Smooth muscle cell (in vitro differentiated cells): ENCODE measurements around the gene TXNDC2. TPM values are rescaled to one million over a fixed set of nuclear protein-coding genes. Genes with fewer than 3 reads are reported as not detected.
"Not testable (repeated sequence)": the region's sequence is repeated elsewhere in the genome, so short reads cannot be mapped to it uniquely, and the experiment has no call there.

Experiments used
- DNase-seq: peaks from one replicate; lab custom pipeline; 2025; ENCODE audit not compliant: unreplicated experiment; lab: John Stamatoyannopoulos, UW
- H2AFZ ChIP-seq: fragments of 200-600 bp; sonication (generic); 2 replicates; pipeline ENCODE4 v1.6.0; 2016; ENCODE audit warnings: antibody characterized with exemption, low read depth, mild to moderate bottlenecking
- H3F3A ChIP-seq: fragments of 200-600 bp; sonication (generic); 2 replicates; pipeline ENCODE4 v1.6.0; 2017; ENCODE audit warnings: antibody characterized with exemption, low read depth
- H3K27ac ChIP-seq: fragments of 200-600 bp; sonication (generic); 2 replicates; pipeline ENCODE4 v1.5.1; 2016; ENCODE audit warnings: low read depth, mild to moderate bottlenecking
- H3K27me3 ChIP-seq: fragments of 200-600 bp; sonication (generic); 2 replicates; pipeline ENCODE4 v1.6.1; 2016; ENCODE audit warnings: low read depth, mild to moderate bottlenecking
- H3K36me3 ChIP-seq: fragments of 200-600 bp; sonication (generic); 2 replicates; pipeline ENCODE4 v1.5.1; 2016; ENCODE audit warnings: low read depth
- H3K4me1 ChIP-seq: fragments of 200-600 bp; sonication (generic); 2 replicates; pipeline ENCODE4 v1.5.1; 2016; ENCODE audit warnings: low read depth
- H3K4me2 ChIP-seq: fragments of 200-600 bp; sonication (generic); 2 replicates; pipeline ENCODE4 v1.6.0; 2016; ENCODE audit warnings: mild to moderate bottlenecking
- H3K4me3 ChIP-seq: fragments of 200-600 bp; sonication (generic); 2 replicates; pipeline ENCODE4 v1.5.1; 2016; ENCODE audit warnings: mild to moderate bottlenecking
- H3K79me2 ChIP-seq: fragments of 200-600 bp; sonication (generic); 2 replicates; pipeline ENCODE4 v1.6.0; 2016; ENCODE audit warnings: low read depth, mild to moderate bottlenecking
- H3K9ac ChIP-seq: fragments of 200-600 bp; sonication (generic); 2 replicates; pipeline ENCODE4 v1.6.0; 2016; ENCODE audit warnings: low read depth
- H3K9me3 ChIP-seq: fragments of 200-600 bp; sonication (generic); replicated peaks from 2 replicates; pipeline ENCODE4 v1.5.1; 2016; ENCODE audit warnings: low read depth
- H4K20me1 ChIP-seq: fragments of 200-600 bp; sonication (generic); 2 replicates; pipeline ENCODE4 v1.6.0; 2016; ENCODE audit warnings: low read depth
- WGBS: methylation state at CpG from one replicate; pipeline ENCODE4 v1.1.7; 2016; ENCODE audit warnings: low lambda C conversion rate; 5-methylcytosine and 5-hydroxymethylcytosine counted together
- polyA plus RNA-seq: library from polyadenylated mRNA; unstranded; fragments of >200 nt; fragmentation: Nextera tagmentation; extraction: Ambion mirVana; gene quantifications from 2 replicates; pipeline ENCODE4 v1.2.1, GENCODE V29; 2016
- total RNA-seq: library from RNA; depleted of rRNA; stranded (reverse); fragments of >200 nt; gene quantifications from 2 replicates; pipeline ENCODE4 v1.2.3, GENCODE V29; 2014
- TF ChIP-seq, protein P1 (sequence below): fragments of 200-600 bp; sonication (generic); IDR thresholded peaks from 2 replicates; pipeline ENCODE4 v1.5.1; 2017; ENCODE audit warnings: borderline replicate concordance, mild to moderate bottlenecking, antibody characterized with exemption; ENCODE audit not compliant: insufficient read depth, poor library complexity, severe bottlenecking

Gene TXNDC2
- total and polyA plus RNA-seq, 2 experiments from 2014 or later, result 0.58 TPM; not detected in 1

DNA sequence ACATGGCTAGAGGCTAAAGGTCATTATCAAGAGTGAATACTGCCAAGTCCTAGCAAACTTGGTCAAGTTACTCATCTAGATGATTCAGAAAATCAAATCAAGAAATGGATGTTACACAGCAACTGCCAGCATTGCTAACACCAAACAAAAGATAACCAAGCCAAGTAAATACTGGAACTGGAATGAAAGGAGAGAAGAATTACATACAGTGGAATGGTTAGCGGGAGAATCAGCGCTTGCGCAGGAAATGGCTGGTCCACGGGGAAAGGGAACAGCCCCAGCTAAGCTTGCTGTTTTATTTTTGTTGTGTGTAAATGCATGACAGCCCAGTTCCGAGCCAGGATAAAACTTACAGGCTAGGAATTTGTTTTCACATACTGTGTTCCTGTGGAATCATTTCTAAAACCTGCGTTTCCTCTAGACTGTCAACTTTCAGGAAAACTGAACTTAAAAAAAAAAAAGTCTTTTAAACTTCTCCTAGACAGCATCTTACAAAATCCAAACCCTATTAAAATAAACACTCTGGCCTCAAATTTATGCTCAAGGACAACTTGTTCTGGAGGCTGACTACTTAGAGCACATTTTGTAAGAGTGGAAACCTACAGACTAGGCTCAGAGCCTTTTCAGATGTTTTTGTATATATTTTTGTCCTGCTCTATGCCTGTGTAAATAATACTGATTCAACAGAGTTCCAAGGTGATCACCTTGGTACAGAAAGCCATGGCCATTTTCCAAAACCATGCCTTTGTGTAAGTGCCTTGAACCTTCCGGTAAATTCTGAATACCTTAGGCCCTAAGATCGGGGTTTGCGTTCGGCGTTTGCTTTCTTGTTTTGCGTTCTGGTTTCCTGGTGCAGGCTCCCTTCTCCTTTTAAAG, 30.7 kb upstream of the TXNDC2 start:
- Histone ChIP-seq H3K9me3 (no peaks in the 10 kb centered on the region), H4K20me1 (peaks cover 9% of the 10 kb centered on the region), H3K27ac (peak overlapping the region; percentile 58), H3K4me3 (no peak overlapping the region), H3K4me1 (peaks cover 4% of the 10 kb centered on the region), H3K79me2 (peaks cover 29% of the 10 kb centered on the region), H3K27me3 (no peaks in the 10 kb centered on the region), H3K4me2 (no peak overlapping the region), H3K9ac (no peak overlapping the region), H3F3A (peaks cover 9% of the 10 kb centered on the region), H3K36me3 (peaks cover 3% of the 10 kb centered on the region), H2AFZ (no peak overlapping the region)
- DNase-seq, result no peak
- TF ChIP-seq, protein P1, sequence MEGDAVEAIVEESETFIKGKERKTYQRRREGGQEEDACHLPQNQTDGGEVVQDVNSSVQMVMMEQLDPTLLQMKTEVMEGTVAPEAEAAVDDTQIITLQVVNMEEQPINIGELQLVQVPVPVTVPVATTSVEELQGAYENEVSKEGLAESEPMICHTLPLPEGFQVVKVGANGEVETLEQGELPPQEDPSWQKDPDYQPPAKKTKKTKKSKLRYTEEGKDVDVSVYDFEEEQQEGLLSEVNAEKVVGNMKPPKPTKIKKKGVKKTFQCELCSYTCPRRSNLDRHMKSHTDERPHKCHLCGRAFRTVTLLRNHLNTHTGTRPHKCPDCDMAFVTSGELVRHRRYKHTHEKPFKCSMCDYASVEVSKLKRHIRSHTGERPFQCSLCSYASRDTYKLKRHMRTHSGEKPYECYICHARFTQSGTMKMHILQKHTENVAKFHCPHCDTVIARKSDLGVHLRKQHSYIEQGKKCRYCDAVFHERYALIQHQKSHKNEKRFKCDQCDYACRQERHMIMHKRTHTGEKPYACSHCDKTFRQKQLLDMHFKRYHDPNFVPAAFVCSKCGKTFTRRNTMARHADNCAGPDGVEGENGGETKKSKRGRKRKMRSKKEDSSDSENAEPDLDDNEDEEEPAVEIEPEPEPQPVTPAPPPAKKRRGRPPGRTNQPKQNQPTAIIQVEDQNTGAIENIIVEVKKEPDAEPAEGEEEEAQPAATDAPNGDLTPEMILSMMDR, result no peak
- 72% methylated on average over 12 of the region's 12 CpGs for WGBS

DNA sequence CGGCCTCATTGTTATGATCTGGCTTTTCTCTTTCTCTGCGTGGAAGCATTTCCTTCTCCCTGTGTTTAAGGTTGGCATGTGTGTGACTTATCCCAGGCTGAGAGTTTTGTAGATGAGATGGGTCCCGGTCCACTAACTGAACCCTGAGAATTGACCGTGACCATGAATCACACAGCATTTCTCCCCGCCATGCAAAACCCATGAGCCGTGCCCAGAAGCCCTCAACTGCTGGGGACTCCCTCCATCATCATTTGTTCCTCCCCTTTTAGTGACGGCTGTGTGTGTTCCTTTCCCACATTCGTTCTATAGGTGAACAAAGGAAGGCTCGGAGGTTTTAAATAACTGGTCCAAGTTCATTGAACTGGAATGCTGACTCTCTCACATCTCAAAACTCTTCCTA, 30.1 kb upstream of the TXNDC2 start:
- Histone ChIP-seq H3K4me2 (no peak overlapping the region), H3K4me1 (no peaks in the 10 kb centered on the region), H3K27me3 (no peaks in the 10 kb centered on the region), H3K9me3 (no peaks in the 10 kb centered on the region), H3K27ac (peak overlapping the region; percentile 58), H3K4me3 (no peak overlapping the region), H3K79me2 (peaks cover 29% of the 10 kb centered on the region), H4K20me1 (peaks cover 9% of the 10 kb centered on the region), H3F3A (peaks cover 6% of the 10 kb centered on the region), H3K9ac (no peak overlapping the region), H2AFZ (no peak overlapping the region), H3K36me3 (peaks cover 3% of the 10 kb centered on the region)
- 86% methylated on average over 9 of the region's 9 CpGs for WGBS
- no peak for DNase-seq
- TF ChIP-seq, protein P1, result no peak

DNA sequence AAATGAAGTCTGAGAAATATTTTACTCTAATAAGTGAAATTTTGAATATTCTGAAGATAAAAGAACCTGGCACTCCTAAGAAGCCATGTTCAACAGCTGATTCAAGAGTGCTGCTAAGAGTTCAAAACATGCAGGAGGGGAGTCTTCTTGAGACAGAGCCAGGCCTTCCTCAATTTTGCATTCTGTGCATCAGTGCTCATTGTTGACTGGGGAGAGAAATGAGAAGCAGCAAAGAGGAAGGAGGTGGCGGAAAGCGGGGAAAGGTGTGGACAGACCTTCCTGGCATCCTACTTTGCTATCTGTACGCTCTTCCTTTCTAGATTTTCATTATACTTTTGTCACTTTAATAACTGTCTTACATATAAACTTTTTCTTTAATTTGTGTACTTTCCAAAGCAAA, 29.7 kb upstream of the TXNDC2 start:
- no peak for DNase-seq
- Histone ChIP-seq H3K9ac (no peak overlapping the region), H3K4me3 (no peak overlapping the region), H3K36me3 (peaks cover 3% of the 10 kb centered on the region), H3K27me3 (no peaks in the 10 kb centered on the region), H3K4me1 (no peaks in the 10 kb centered on the region), H4K20me1 (peaks cover 9% of the 10 kb centered on the region), H3K4me2 (no peak overlapping the region), H3K9me3 (no peaks in the 10 kb centered on the region), H3K27ac (no peak overlapping the region), H3F3A (peaks cover 6% of the 10 kb centered on the region), H2AFZ (no peak overlapping the region), H3K79me2 (peaks cover 29% of the 10 kb centered on the region)
- TF ChIP-seq, protein P1, result no peak
- 98% methylated on average over 3 of the region's 3 CpGs for WGBS

DNA sequence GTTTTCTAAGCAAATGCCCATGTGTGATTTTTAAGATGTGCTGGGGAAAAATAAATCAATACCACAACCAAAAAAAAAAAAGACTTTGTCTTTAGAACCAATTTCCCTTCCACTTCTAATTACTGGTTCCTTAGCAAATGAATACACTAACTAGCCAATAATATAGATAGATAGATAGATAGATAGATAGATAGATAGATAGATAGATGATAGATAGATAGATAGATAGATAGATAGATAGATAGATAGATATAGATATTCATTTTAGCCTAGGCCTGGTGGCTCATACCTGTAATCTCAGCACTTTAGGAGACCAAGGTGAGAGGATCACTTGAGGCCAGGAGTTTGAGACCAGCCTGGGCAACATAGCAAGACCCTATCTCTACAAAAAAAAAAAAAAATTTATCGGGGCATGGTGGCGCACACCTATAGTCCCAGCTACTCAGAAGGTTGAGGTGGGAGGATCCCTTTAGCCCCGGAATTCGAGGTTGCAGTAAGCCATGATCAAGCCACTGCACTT, 28.2 kb upstream of the TXNDC2 start:
- H3K36me3 ChIP-seq, H4K20me1 ChIP-seq, H3K4me2 ChIP-seq, H3K9me3 ChIP-seq, H3K27ac ChIP-seq, H2AFZ ChIP-seq, H3K4me1 ChIP-seq, H3K9ac ChIP-seq, DNase-seq, H3K4me3 ChIP-seq, H3K27me3 ChIP-seq: not testable (repeated sequence)
- WGBS, result 99% methylated on average over 4 of the region's 4 CpGs
- H3F3A ChIP-seq, result peaks cover 12% of the 10 kb centered on the region
- H3K79me2 ChIP-seq, result peaks cover 23% of the 10 kb centered on the region
